Measurements from ENCODE around the gene RFTN1.

- TF ChIP-seq, protein P1, sequence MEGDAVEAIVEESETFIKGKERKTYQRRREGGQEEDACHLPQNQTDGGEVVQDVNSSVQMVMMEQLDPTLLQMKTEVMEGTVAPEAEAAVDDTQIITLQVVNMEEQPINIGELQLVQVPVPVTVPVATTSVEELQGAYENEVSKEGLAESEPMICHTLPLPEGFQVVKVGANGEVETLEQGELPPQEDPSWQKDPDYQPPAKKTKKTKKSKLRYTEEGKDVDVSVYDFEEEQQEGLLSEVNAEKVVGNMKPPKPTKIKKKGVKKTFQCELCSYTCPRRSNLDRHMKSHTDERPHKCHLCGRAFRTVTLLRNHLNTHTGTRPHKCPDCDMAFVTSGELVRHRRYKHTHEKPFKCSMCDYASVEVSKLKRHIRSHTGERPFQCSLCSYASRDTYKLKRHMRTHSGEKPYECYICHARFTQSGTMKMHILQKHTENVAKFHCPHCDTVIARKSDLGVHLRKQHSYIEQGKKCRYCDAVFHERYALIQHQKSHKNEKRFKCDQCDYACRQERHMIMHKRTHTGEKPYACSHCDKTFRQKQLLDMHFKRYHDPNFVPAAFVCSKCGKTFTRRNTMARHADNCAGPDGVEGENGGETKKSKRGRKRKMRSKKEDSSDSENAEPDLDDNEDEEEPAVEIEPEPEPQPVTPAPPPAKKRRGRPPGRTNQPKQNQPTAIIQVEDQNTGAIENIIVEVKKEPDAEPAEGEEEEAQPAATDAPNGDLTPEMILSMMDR (IDR thresholded peaks at IDR 0.05; ENCODE audit: low read depth, low read length, poor library complexity, severe bottlenecking): no peak
- TF ChIP-seq EZH2phosphoT487 (IDR thresholded peaks at IDR 0.05; ENCODE audit: borderline replicate concordance, low read length): no peak
Observed at GRCh38 chr3:16307832-16308531, 205.5 kb downstream of the RFTN1 start.

Measured in DOHH2 (cell line).